GM18505 (cell line): ENCODE measurements around the gene GCK.

ENCODE experiments used
- ATAC-seq: cut with Tn5 transposase; IDR thresholded peaks from one replicate; pipeline ENCODE4 v1.9.1; 2021; ENCODE audit not compliant: unreplicated experiment
- POLR2A ChIP-seq: IDR thresholded peaks from 4 replicates; pipeline ENCODE4 v1.6.1; 2011; ENCODE audit warnings: borderline replicate concordance; ENCODE audit not compliant: insufficient read depth, insufficient read length; ENCODE audit errors: extremely low read depth

GCK gene

GRCh38 chr7:44149571-44150465, 39.4 kb downstream of the GCK start:
- no peak for TF ChIP-seq POLR2A

DNA sequence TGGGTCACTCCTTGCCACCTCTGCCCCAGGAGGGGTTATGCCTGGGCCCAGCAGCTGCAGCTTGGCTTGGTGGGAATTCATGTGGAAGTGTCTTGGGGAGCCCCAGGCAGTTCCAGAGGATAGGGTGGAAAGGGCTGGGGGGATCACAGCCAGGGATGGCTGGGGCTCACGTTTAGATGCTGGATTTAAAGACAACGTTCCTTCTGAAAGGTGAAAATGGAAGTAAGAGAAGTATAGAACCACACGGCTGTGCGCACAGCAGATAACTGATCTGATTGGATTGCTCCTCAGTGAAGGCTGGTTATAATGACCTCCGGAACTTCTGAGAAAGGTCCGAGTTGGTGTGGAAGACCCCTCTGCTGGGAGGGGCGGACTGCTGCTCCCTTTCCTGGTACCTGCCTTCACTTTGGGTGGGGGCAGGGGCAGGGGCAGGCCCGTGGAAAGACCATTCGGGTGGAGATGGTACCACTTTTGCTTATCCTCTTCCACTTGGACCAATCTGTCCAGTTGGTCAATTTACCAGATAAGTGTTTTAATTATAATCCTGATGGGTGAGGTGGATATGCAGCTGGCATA, 40.2 kb downstream of the GCK start:
- TF ChIP-seq POLR2A: no peak
- ATAC-seq: no peak

More at GRCh38 chr7:44149571-44150465, 39.4 kb downstream of the GCK start:
- no peak for ATAC-seq

DNA sequence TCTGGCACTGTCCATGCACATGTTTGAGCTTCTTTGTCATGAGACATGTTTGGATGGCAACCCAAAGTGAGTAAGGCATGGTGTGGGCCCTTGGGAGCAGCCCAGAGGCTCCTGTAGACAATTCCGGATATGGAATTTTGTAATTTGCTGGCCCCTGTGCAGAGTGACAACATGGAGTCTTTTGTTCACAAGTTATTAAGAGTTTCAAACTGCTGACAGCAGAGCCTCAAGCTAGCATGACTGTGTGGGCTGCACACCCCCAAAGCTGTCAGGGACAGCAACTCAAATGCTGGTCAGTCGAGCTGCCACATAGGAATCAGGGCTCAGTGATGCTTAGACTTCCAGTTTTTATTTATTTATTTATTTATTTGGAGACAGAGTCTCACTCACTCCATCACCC, 41.1 kb downstream of the GCK start:
- no peak for ATAC-seq
- no peak for TF ChIP-seq POLR2A

DNA sequence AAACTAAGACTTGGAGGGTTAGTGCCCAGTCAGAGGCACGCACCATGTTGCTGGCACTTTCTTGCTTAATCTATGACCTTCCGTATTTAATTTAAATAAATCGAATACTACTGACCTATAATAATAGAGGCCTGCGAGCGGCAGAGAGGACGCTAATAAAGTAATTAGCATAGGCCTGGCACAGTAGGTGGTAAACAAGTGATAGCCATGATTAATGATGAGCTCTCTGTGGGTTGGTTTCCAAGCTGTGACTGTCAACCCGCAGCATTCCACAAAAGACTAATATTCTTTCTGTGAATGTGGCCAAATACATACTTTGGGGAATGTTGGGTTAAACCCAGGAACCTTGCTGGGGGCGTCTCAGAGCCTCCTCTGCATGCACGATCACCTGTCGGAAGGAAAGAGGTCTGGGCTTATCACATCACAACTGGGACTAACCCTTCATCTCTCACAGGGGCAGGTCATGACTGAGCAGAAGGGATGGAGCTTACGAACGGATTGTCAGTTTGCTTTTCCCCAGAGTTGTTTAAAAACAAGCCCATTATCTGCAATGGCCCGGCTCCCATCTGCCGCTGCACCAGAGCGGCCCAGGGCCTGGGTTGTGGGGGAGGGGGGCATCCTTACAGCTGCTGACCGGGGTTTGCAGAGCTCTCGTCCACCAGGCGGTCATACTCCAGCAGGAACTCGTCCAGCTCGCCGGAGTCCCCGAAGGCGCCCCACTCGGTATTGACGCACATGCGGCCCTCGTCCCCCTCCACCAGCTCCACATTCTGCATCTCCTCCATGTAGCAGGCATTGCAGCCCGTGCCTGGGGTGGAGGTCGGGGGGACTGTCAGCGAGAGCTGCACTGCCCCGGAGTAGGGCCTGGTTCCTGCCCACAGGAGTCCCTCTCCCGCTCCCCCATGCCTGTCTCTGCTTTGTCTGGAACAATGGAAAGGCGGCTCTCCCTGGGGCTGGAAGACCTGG, 41.9 kb downstream of the GCK start:
- no peak for TF ChIP-seq POLR2A
- no peak for ATAC-seq

DNA sequence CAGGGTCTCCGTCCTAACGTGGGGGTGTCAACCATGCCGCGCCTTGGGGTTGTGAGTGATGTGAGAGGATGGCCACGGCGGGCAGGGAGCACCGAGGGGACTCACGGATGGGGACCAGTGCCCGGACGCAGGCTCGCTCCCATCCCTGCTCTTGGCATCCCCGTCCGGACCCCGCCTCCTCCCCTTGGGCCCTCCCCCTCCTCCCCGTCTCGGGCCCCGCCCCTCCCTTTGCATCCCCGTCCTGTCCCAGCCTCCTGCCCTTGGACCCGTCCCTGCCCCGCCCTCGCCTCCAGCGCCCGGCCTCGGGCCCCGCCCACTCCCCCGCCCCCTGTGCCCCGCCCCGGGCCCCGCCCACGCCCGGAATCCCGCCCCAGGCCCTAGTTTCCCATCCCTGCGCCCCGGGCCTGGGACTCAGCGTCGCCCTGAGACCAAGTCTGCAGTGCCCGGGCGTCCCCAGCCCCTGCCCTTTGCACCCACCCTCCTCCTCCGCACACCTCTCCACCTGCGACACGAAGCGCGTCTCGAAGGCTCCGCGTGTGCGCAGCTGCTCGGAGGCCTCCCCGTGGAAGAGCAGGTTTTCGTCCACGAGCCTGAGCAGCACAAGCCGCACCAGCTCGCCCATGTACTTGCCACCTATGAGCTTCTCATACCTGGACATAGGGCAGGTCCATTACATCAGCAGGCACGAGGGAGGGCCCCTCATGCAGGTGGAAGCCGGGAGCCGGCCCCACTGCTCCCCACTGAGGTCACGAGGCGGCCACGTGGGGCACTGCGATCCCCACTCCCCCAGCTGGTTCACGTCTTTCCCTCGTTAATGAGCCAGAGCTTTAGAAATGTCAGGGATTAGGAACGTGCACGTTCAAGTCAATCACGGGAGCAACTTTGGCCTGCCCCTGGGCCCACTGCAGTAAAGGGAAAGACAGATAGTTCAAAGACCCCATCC, 43.0 kb downstream of the GCK start:
- TF ChIP-seq POLR2A: no peak
- ATAC-seq: no peak

DNA sequence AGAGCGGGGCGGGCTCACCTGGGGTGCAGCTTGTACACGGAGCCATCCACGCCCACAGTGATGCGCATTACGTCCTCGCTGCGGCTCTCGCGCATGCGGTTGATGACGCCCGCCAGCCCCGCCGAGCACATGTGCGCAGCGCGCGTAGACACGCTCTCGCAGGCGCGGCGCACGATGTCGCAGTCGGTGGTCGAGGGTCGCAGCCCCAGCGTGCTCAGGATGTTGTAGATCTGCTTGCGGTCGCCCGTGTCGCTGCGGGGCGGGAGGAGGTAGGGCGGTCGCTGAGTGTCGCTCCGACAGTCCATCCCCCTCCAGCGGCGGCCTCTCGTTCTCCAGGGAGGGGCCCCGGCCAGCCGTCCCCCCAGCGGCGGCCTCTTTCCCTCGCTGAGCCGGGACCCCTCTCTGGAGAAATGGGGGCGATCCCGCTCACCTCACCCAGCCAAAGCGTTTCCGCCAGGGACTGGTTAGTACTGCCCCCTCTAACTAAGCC, 43.7 kb downstream of the GCK start:
- ATAC-seq: no peak
- TF ChIP-seq POLR2A: no peak

DNA sequence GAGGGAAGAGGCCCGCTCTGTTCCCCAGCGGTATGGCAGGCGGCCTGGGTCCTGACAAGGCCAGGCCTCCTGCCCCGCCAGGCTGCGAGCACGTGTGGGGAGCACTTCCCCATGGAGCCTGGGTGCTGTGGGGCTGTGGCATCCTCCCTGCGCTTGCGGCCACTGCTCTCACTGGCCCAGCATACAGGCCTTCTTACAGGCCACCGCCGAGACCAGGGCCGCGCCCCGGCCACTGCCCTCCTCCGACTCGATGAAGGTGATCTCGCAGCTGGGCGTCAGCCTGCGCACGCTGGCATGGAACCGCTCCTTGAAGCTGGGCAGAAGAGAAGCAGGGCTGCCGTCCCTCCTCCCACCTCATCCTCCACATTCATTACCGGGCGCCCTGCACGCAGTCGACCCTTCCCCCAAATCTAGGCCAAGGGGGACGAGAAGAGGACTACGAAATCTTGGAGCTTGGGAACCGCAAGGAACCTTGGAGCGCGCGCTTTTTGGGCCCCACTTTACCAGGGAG, 44.2 kb downstream of the GCK start:
- TF ChIP-seq POLR2A: no peak
- ATAC-seq: no peak

DNA sequence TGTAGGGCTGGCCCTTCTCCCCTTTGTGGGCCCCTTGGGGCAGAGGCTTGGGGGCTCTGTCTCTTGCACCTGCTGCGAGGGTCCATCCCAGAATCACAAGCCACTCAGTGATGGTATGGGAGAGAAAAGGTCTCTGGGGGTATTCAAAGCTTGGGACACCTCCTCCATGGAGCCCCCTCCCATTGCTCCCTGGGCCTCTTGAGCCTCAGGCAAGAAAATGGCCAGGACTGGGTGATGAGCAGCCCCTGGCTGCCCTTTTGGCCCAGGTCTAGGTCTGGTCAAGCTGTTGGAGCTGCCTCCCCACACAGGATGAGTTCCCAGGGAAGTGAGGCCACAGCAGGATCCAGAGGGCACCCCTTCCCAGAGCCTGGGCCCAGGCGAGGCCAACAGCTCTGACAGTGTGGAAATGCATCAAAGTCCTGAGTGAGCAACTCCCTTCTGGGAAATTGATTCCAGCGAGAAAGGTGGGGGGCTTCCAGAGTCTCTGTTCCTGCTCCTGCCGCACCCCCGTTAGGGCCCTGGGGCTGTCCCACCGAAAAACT, 44.7 kb downstream of the GCK start:
- no peak for ATAC-seq
- TF ChIP-seq POLR2A: no peak

DNA sequence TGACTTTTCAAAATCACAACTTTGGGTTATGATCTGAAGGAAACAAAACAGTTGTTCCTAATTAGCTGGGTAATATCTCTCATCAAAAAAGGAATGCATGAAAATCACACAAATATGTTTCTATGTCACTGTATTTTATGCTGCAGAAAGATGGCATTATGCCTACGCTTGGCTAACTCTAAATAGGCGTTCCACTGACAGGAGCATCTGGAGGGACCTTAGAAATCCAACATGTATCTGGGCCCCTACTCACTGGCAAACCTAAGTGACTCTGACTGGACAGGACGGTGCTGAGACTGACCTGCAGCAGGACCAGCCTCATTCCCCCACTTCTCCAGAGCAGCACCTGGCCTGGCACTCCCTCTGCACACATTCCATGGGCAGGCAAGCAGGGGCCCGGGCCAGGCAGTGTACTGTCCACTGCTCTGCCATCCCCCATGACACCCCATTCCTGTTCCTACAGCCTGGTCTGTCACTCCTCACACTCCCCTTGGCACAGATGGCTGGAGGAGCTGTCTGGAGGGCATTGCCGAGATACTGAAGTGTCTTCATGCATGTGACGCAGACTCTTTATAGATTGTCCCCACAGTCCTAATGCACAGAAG, 45.5 kb downstream of the GCK start:
- ATAC-seq: no peak
- no peak for TF ChIP-seq POLR2A

DNA sequence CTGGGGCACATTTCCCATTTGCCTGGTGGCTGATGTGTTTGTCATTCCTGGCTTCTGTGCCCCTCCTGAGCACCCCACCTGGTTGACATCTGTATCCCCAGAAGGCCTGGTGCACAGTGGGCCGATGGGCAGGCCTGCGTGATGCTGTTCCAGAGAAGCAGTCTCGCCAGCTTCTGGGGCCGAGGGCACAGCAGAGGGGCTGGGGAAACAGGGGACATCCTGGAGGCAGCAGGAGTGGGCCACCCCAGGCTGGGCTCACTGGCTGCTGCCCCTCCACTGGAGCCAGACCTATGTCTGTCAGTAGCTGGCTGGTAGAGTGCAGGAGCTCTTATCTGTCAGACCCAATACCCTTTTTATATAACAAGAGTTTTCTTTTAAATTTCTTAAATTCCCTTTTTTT, 47.2 kb downstream of the GCK start:
- no peak for ATAC-seq
- no peak for TF ChIP-seq POLR2A

- no peak for TF ChIP-seq POLR2A
- no peak for ATAC-seq
Observed at GRCh38 chr7:44141221-44141850, 47.9 kb downstream of the GCK start, which contains the start of gene MYL7. TSS of gene MYL7 (minus strand) at chr7:44141332. CDS start at chr7:44141305, 27 bp downstream.

DNA sequence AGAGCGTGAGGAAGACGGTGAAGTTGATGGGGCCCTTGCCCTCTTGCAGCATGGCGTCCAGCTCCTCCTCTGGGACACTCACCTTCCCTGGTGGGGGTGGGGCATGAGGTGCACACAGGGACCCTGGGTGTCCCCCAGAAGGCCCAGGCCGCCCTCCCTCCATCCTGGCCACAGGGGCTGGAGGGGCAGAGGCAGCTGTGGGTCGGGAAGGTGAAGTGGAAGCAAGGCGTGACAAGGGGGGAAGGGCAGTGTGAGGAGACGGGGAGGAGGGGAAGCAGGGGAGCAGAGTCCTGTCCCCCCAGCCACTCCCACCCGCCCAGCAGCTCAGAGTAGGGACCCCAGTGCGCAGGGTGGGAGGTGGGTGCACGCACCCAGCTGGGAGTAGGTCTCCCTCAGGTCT, 48.9 kb downstream of the GCK start:
- TF ChIP-seq POLR2A: no peak
- ATAC-seq: no peak
